GM19463 (cell line): ENCODE measurements around the gene GLI1.

Source experiments
- ATAC-seq: cut with Tn5 transposase; IDR thresholded peaks from one replicate; pipeline ENCODE4 v1.9.1; 2021; ENCODE audit warnings: mild to moderate bottlenecking, moderate library complexity; ENCODE audit not compliant: unreplicated experiment

The GLI1 gene

GRCh38 chr12:57460841-57461275 lies 1.3 kb downstream of the GLI1 start:
- ATAC-seq = no peak

GRCh38 chr12:57461276-57461916 lies 1.8 kb downstream of the GLI1 start:
- ATAC-seq = no peak

- ATAC-seq = no peak
Observed at GRCh38 chr12:57461917-57462250, 2.3 kb downstream of the GLI1 start.

- ATAC-seq = peak; percentile 62
Observed at GRCh38 chr12:57462251-57462911, 2.8 kb downstream of the GLI1 start.

- ATAC-seq = no peak
Observed at GRCh38 chr12:57462912-57463253, 3.3 kb downstream of the GLI1 start.

- no peak for ATAC-seq
Observed at GRCh38 chr12:57464569-57464968, 5.0 kb downstream of the GLI1 start.

- no peak for ATAC-seq
Observed at GRCh38 chr12:57465030-57465746, 5.6 kb downstream of the GLI1 start.

- no peak for ATAC-seq
Observed at GRCh38 chr12:57465747-57466505, 6.3 kb downstream of the GLI1 start.

- no peak for ATAC-seq
Observed at GRCh38 chr12:57467212-57467874, 7.8 kb downstream of the GLI1 start.

- no peak for ATAC-seq
Observed at GRCh38 chr12:57467915-57468314, 8.3 kb downstream of the GLI1 start.

GRCh38 chr12:57469296-57470164 lies 9.9 kb downstream of the GLI1 start:
- ATAC-seq = no peak

GRCh38 chr12:57470286-57470969 lies 10.8 kb downstream of the GLI1 start:
- ATAC-seq = no peak

- ATAC-seq = no peak
Observed at GRCh38 chr12:57470970-57471656, 11.5 kb downstream of the GLI1 start.

- no peak for ATAC-seq
Observed at GRCh38 chr12:57471661-57472060, 12.1 kb downstream of the GLI1 start.

GRCh38 chr12:57472391-57472790 lies 12.8 kb downstream of the GLI1 start:
- no peak for ATAC-seq

GRCh38 chr12:57473392-57473791 lies 13.8 kb downstream of the GLI1 start:
- no peak for ATAC-seq

GRCh38 chr12:57473886-57474285 lies 14.3 kb downstream of the GLI1 start:
- ATAC-seq = no peak

GRCh38 chr12:57474430-57474829 lies 14.8 kb downstream of the GLI1 start:
- no peak for ATAC-seq

- no peak for ATAC-seq
Observed at GRCh38 chr12:57474862-57475261, 15.3 kb downstream of the GLI1 start.
